PC-3 (cell line): ENCODE measurements around the gene DCBLD1.

Experiments
- EZH2 ChIP-seq: fragments of 300-600 bp; sonication (generic); IDR thresholded peaks from one replicate; pipeline ENCODE4 v1.6.1; 2017; ENCODE audit warnings: antibody characterized with exemption, mild to moderate bottlenecking, low read length; ENCODE audit not compliant: unreplicated experiment
- EZH2phosphoT487 ChIP-seq: fragments of 300-600 bp; sonication (generic); IDR thresholded peaks from 2 replicates; pipeline ENCODE4 v1.6.1; 2018; ENCODE audit warnings: mild to moderate bottlenecking, antibody characterized with exemption, low read length, borderline replicate concordance
- TF ChIP-seq, protein P1 (sequence below): fragments of 300-600 bp; sonication (generic); conservative IDR thresholded peaks from 2 replicates; pipeline ENCODE4 v1.5.1; 2017; ENCODE audit warnings: antibody characterized with exemption, low read depth, mild to moderate bottlenecking, low read length

DNA sequence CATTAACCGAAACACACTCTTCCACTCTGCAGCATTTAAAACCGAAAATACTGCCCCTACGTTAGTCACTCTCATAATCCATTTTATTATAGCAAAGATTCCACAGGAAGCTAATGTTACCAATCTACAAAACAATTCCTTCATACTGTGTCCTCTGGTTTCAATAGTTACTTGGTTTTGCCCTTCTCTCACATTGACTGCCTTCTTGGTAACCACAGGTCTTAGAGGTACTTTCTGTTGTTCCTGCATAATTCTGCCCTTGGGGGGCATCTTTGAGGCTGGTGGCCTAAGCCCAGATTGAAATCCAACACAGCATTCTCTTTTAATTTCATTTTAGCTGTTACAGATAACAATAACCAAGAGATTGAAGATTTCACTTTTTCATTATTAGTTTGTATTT is 9.8 kb upstream of the DCBLD1 start:
- TF ChIP-seq, protein P1, sequence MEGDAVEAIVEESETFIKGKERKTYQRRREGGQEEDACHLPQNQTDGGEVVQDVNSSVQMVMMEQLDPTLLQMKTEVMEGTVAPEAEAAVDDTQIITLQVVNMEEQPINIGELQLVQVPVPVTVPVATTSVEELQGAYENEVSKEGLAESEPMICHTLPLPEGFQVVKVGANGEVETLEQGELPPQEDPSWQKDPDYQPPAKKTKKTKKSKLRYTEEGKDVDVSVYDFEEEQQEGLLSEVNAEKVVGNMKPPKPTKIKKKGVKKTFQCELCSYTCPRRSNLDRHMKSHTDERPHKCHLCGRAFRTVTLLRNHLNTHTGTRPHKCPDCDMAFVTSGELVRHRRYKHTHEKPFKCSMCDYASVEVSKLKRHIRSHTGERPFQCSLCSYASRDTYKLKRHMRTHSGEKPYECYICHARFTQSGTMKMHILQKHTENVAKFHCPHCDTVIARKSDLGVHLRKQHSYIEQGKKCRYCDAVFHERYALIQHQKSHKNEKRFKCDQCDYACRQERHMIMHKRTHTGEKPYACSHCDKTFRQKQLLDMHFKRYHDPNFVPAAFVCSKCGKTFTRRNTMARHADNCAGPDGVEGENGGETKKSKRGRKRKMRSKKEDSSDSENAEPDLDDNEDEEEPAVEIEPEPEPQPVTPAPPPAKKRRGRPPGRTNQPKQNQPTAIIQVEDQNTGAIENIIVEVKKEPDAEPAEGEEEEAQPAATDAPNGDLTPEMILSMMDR, result no peak
- no peak for TF ChIP-seq EZH2
- no peak for TF ChIP-seq EZH2phosphoT487
